HepG2 (cell line): ENCODE measurements around the gene HMGB2. TPM values are rescaled to one million over a fixed set of nuclear protein-coding genes. Genes with fewer than 3 reads are reported as not detected.
A peak's percentile ranks its signal among the peaks of the same experiment; 100 is the strongest.

Source experiments
- ATAC-seq: fragments of 200-7000 bp; cut with Tn5 transposase; 3 replicates; pipeline ENCODE4 v1.9.1; 2020; ENCODE audit warnings: mild to moderate bottlenecking, moderate library complexity
- BruUV-seq: library from RNA; stranded (reverse); fragments of 400-500 nt; replicated peaks from 2 replicates; lab custom pipeline; 2021; lab: Mats Ljungman, UMichigan
- CTCF ChIA-PET: fragments of 300-600 bp; formaldehyde crosslinking; extraction: SDS; loops from one replicate; lab custom pipeline; 2021; ENCODE audit warnings: low total read pairs, inconsistent platforms, low intra/inter-chr PET ratio; lab: Yijun Ruan, JAX
- POLR2A ChIA-PET: fragments of 350-600 bp; sonication (Branson Sonifier 250); formaldehyde crosslinking; loops from one replicate; lab custom pipeline; 2020; ENCODE audit warnings: antibody characterized with exemption, inconsistent platforms; lab: Yijun Ruan, JAX
- DNase-seq: peaks from one replicate; pipeline ENCODE4 v3.0.0-alpha.2; 2015; ENCODE audit warnings: low spot score
- FAIRE-seq: peaks from 3 replicates; lab custom pipeline; 2011; peaks lifted over from hg19 to GRCh38; lab: Jason Lieb, UNC
- H2AFZ ChIP-seq: one replicate; pipeline ENCODE4 v1.6.1; 2011; ENCODE audit warnings: low read length, inconsistent platforms
- H3K27ac ChIP-seq: fragments of 300-600 bp; 3 replicates; pipeline ENCODE4 v1.8.0; 2011; ENCODE audit warnings: mixed run types, mild to moderate bottlenecking, mixed read lengths, low read length, inconsistent platforms; ENCODE audit not compliant: insufficient read depth; ENCODE audit errors: extremely low read length
- H3K27me3 ChIP-seq, 2 experiments: fragments of 200-600 bp in 1 of 2; 2 replicates in 1 of 2; 3 replicates in 1 of 2; pipeline versions ENCODE4 v1.6.0 to v1.8.0; 2011; ENCODE audit warnings: low read length in 2 of 2, mild to moderate bottlenecking in 2 of 2, moderate library complexity in 2 of 2, inconsistent platforms in 1 of 2; ENCODE audit not compliant: insufficient read depth in 2 of 2, control insufficient read depth in 1 of 2
- H3K36me3 ChIP-seq, 2 experiments: fragments of 200-600 bp in 1 of 2; replicated peaks in 1 of 2; 2 replicates in 1 of 2; 3 replicates in 1 of 2; pipeline versions ENCODE4 v1.5.1 to v1.8.0; 2011; ENCODE audit warnings: low read length in 2 of 2, inconsistent platforms in 1 of 2; ENCODE audit not compliant: insufficient read depth in 2 of 2, control insufficient read depth in 1 of 2
- H3K4me1 ChIP-seq: 2 replicates; pipeline ENCODE4 v1.5.1; 2012; ENCODE audit warnings: low read length, inconsistent platforms; ENCODE audit not compliant: insufficient read depth
- H3K4me2 ChIP-seq: 2 replicates; pipeline ENCODE4 v1.6.0; 2011; ENCODE audit warnings: low read depth, low read length, inconsistent platforms
- H3K4me3 ChIP-seq, 3 experiments: fragments of 200-600 bp in 1 of 3; sonication (generic), shearing (Covaris generic) in 1 of 3; replicated peaks in 1 of 3; 2 replicates each; pipeline ENCODE4 v1.5.1; 2011 to 2016; ENCODE audit warnings: low read length in 3 of 3, inconsistent platforms in 2 of 3, low read depth in 2 of 3, mild to moderate bottlenecking in 2 of 3, control low read depth in 1 of 3, mixed read lengths in 1 of 3; ENCODE audit not compliant: insufficient read depth in 1 of 3
- H3K79me2 ChIP-seq: one replicate; pipeline ENCODE4 v1.6.1; 2011; ENCODE audit warnings: low read length, inconsistent platforms; ENCODE audit not compliant: insufficient read depth
- H3K9ac ChIP-seq: 2 replicates; pipeline ENCODE4 v1.6.0; 2011; ENCODE audit warnings: mild to moderate bottlenecking, low read depth, low read length, inconsistent platforms; ENCODE audit not compliant: insufficient read depth
- H3K9me3 ChIP-seq: 2 replicates; pipeline ENCODE4 v1.5.1; 2012; ENCODE audit warnings: mild to moderate bottlenecking, low read length
- H4K20me1 ChIP-seq: 2 replicates; pipeline ENCODE4 v1.6.0; 2011; ENCODE audit warnings: inconsistent platforms, mild to moderate bottlenecking, low read length, moderate library complexity; ENCODE audit not compliant: insufficient read depth
- MEF2D ChIP-seq: sonication (generic); formaldehyde crosslinking; IDR thresholded peaks from 2 replicates; pipeline ENCODE4 v1.5.1; 2020; ENCODE audit warnings: mild to moderate bottlenecking, missing genetic modification reagents
- NFATC3 ChIP-seq: sonication (generic); formaldehyde crosslinking; IDR thresholded peaks from 2 replicates; pipeline ENCODE4 v1.5.1; 2020; ENCODE audit warnings: mild to moderate bottlenecking, missing genetic modification reagents
- PAX8 ChIP-seq: sonication (generic); formaldehyde crosslinking; IDR thresholded peaks from 2 replicates; pipeline ENCODE4 v1.8.0; 2022; ENCODE audit warnings: mild to moderate bottlenecking, missing genetic modification reagents, borderline replicate concordance
- POLR2AphosphoS2 ChIP-seq: IDR thresholded peaks from 2 replicates; pipeline ENCODE4 v1.6.1; 2011; ENCODE audit warnings: low read depth, low read length, improper control_type of control experiment
- SRSF9 ChIP-seq: fragments of 200-400 bp; formaldehyde crosslinking; IDR thresholded peaks from 2 replicates; pipeline ENCODE4 v1.6.1; 2018; ENCODE audit warnings: borderline replicate concordance, mild to moderate bottlenecking, low read depth, low read length; ENCODE audit not compliant: insufficient read depth, poor library complexity, severe bottlenecking
- TCF7L2 ChIP-seq: IDR thresholded peaks from 2 replicates; pipeline ENCODE4 v1.6.1; 2011; ENCODE audit warnings: mild to moderate bottlenecking, low read depth, low read length, moderate library complexity
- ZNF547 ChIP-seq: sonication (generic); formaldehyde crosslinking; IDR thresholded peaks from 2 replicates; pipeline ENCODE4 v1.5.1; 2020; ENCODE audit warnings: mild to moderate bottlenecking, missing genetic modification reagents
- ZNF790 ChIP-seq: sonication (generic); formaldehyde crosslinking; IDR thresholded peaks from 2 replicates; pipeline ENCODE4 v1.8.0; 2022; ENCODE audit warnings: missing genetic modification reagents, mild to moderate bottlenecking, borderline replicate concordance
- ZSCAN31 ChIP-seq: sonication (generic); formaldehyde crosslinking; IDR thresholded peaks from 2 replicates; pipeline ENCODE4 v1.5.0; 2020; ENCODE audit warnings: low read depth, mild to moderate bottlenecking, missing genetic modification reagents
- WGBS: methylation state at CpG from one replicate; pipeline ENCODE4 v1.1.6; 2017; ENCODE audit warnings: low lambda C conversion rate; 5-methylcytosine and 5-hydroxymethylcytosine counted together
- in situ Hi-C: cut with HindIII; loops from 2 replicates; pipeline ENCODE4 v1.10.0; 2017; ENCODE audit warnings: low pct_unique_long_range_greater_than_20kb; ENCODE audit not compliant: extremely low pct_ligation_motif_present
- intact Hi-C: fragments of 100-400 bp; cut with micrococcal nuclease; formaldehyde crosslinking; loops from one replicate; pipeline ENCODE4 v1.10.0; 2022; ENCODE audit not compliant: unreplicated experiment
- polyA plus RNA-seq, 8 experiments: library from polyadenylated mRNA; depleted of rRNA in 3 of 8; stranded (reverse) in 7 of 8; unstranded in 1 of 8; fragments of >200 nt; fragmentation: Illumina TruSeq in 4 of 8; extraction: Trizol in 4 of 8; gene quantifications; 2 replicates each; pipeline versions ENCODE4 v1.2.1 to v1.2.3, GENCODE V29; 2011 to 2016; ENCODE audit warnings: low read depth in 4 of 8, missing spikeins in 1 of 8, mixed read lengths in 1 of 8; ENCODE audit not compliant: insufficient read depth in 1 of 8
- total RNA-seq, 5 experiments: library from RNA; depleted of rRNA; stranded (reverse); fragments of >200 nt; fragmentation: Illumina TruSeq; extraction: Trizol; gene quantifications; 2 replicates each; pipeline ENCODE4 v1.2.3, GENCODE V29; 2016; ENCODE audit warnings: low read depth in 1 of 5
- TF ChIP-seq, protein P1 (sequence below): sonication (generic); formaldehyde crosslinking; IDR thresholded peaks from 2 replicates; pipeline ENCODE4 v1.8.0; 2022; ENCODE audit warnings: low read depth, missing genetic modification reagents

Gene HMGB2
- total and polyA plus RNA-seq, 2 of the 13 experiments (the other 11 are each of a cell fraction or from before 2014, with no cell fraction given) = 90.5 to 332 TPM

DNA sequence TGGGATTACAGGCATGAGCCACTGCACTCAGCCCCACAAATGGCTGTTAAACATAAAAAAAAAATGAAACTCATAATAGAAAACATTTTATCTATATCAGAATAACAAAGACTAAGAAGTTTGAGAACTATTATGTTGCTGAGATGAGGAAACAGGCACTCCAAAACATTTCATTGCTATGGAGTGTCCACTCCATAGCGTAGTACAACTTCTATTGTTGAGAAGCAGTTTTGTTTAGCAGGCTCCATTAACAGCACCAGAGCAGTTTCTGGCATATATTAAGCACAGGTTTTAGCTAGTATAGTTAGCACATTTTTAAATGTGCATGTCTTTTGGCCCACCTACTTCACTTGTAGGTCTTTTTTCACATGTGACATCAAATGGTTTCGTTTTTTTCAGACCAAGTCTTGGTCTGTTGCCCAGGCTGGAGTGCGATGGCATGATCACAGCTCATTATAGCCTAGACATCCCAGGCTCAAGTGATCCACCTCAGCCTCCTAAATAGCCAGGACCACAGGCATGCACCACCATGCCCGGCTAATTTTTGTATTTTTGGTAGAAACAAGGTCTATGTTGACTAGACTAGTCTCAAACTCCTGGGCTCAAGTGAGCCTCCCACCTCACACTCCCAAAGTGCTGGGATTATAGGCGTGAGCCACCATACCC is 5.8 kb downstream of the HMGB2 start:
- peaks cover 18% of the 10 kb centered on the region for H3K79me2 ChIP-seq
- no peak overlapping the region for H3K27ac ChIP-seq
- no peak overlapping the region for H2AFZ ChIP-seq
- DNase-seq (no peak), FAIRE-seq (no peak), ATAC-seq (peak; percentile 30)
- in situ Hi-C loops (no loop called here), intact Hi-C loops (no loop called here)
- H3K27me3 ChIP-seq = no peaks in the 10 kb centered on the region
- peaks cover 0 to 13% of the 10 kb centered on the region in 2 experiments; a peak in 2 of 5 replicates for H3K36me3 ChIP-seq
- H3K9ac ChIP-seq = no peak overlapping the region
- WGBS = 99% methylated on average over 5 of the region's 5 CpGs
- peaks cover 12% of the 10 kb centered on the region for H3K4me1 ChIP-seq
- no peaks in the 10 kb centered on the region for H3K9me3 ChIP-seq
- no peak overlapping the region for H3K4me3 ChIP-seq
- H4K20me1 ChIP-seq = peaks cover 3% of the 10 kb centered on the region; the same call in 1 of the 2 replicates
- BruUV-seq = no TSS peak
- ChIA-PET CTCF (no interaction called here), POLR2A (no interaction called here)
- TF ChIP-seq, protein P1, sequence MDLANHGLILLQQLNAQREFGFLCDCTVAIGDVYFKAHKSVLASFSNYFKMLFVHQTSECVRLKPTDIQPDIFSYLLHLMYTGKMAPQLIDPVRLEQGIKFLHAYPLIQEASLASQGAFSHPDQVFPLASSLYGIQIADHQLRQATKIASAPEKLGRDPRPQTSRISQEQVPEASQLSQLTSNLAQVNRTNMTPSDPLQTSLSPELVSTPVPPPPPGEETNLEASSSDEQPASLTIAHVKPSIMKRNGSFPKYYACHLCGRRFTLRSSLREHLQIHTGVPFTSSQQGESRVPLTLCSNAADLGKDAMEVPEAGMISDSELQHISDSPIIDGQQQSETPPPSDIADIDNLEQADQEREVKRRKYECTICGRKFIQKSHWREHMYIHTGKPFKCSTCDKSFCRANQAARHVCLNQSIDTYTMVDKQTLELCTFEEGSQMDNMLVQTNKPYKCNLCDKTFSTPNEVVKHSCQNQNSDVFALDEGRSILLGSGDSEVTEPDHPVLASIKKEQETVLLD (CRISPR knock-in tag) = no peak
- no peak for TF ChIP-seq ZNF790
- TF ChIP-seq ZSCAN31 (CRISPR knock-in tag) = no peak
- no peak for TF ChIP-seq SRSF9
- TF ChIP-seq ZNF547 (CRISPR knock-in tag) = no peak
- TF ChIP-seq MEF2D (CRISPR knock-in tag) = no peak
- no peak for TF ChIP-seq NFATC3 (CRISPR knock-in tag)
- TF ChIP-seq POLR2AphosphoS2 = no peak
- no peak for TF ChIP-seq TCF7L2
- no peak for TF ChIP-seq PAX8 (CRISPR knock-in tag)
- H3K4me2 ChIP-seq = no peak overlapping the region
